Neural crest cell (in vitro differentiated cells): ENCODE results near the gene MEIG1. TPM values are rescaled to one million over a fixed set of nuclear protein-coding genes. Genes with fewer than 3 reads are reported as not detected.
A peak's percentile ranks its signal among the peaks of the same experiment; 100 is the strongest.
"Not testable (repeated sequence)": the region's sequence is repeated elsewhere in the genome, so short reads cannot be mapped to it uniquely, and the experiment has no call there.

Experiments used
- DNase-seq: peaks from one replicate; pipeline ENCODE4 v3.0.0; 2021; ENCODE audit warnings: low read depth, mixed read lengths, low spot score
- H3K27ac Mint-ChIP-seq: one replicate; pipeline ENCODE4 v1.8.0; 2021; ENCODE audit warnings: mild to moderate bottlenecking, mixed read lengths; ENCODE audit not compliant: unreplicated experiment
- H3K27me3 Mint-ChIP-seq: 2 replicates; pipeline ENCODE4 v1.8.0; 2021; ENCODE audit warnings: low read depth, mild to moderate bottlenecking, mixed read lengths
- H3K36me3 Mint-ChIP-seq: 2 replicates; pipeline ENCODE4 v1.8.0; 2021; ENCODE audit warnings: low read depth, mild to moderate bottlenecking, mixed read lengths
- H3K4me1 Mint-ChIP-seq: 2 replicates; pipeline ENCODE4 v1.8.0; 2021; ENCODE audit warnings: mixed read lengths
- H3K4me3 Mint-ChIP-seq: one replicate; pipeline ENCODE4 v1.8.0; 2021; ENCODE audit warnings: mild to moderate bottlenecking, mixed read lengths
- H3K9me3 Mint-ChIP-seq: 2 replicates; pipeline ENCODE4 v1.8.0; 2021; ENCODE audit warnings: mixed read lengths
- total RNA-seq: library from RNA; stranded (reverse); gene quantifications from 2 replicates; pipeline ENCODE4 v1.2.1, GENCODE V29; 2021
- TF ChIP-seq, protein P1 (sequence below): fragments of 200-600 bp; sonication (generic); conservative IDR thresholded peaks from 2 replicates; pipeline ENCODE4 v1.5.0; 2021; ENCODE audit warnings: antibody characterized with exemption, mild to moderate bottlenecking

MEIG1 gene
- total RNA-seq, 1 donor from 2014 or later, result 1.6 TPM

DNA sequence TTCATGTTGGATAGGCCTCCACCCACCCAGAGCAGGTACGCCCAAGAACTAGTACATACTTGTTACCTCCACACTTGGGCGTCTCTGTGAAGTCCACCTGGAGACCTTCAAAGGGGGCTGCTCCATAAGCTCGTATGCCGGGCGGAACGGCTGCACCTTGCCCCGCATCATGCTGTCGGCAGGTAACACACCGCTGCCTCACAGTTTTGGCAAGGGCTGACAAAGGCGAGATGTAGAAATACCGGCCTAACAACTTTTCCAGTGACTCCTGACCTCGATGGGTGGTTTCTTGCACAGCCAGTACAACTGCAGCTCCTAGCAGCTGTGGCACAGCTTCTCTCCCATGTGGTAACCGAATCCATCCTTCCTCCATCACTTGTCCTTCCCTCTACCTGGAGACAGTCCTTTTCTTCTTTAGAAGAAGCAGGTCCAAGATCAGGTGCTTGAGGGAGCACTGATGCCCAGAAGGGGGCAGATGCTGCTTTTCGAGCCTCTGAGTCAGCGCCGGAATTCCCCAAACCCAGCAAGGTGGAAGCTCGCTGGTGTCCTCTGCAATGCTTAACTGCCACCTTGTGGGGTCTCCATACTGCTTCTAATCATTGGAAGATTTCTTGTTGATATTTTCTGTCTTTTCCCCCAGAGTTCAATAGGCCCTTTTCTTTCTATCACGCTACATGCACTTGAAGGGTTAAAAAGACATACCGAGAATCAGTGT is 32.0 kb downstream of the MEIG1 start:
- H3K4me1 Mint-ChIP-seq, result peaks cover 23% of the 10 kb centered on the region
- not testable (repeated sequence) for H3K4me3 Mint-ChIP-seq, H3K27ac Mint-ChIP-seq, H3K9me3 Mint-ChIP-seq, DNase-seq, H3K27me3 Mint-ChIP-seq, H3K36me3 Mint-ChIP-seq
- TF ChIP-seq, protein P1, sequence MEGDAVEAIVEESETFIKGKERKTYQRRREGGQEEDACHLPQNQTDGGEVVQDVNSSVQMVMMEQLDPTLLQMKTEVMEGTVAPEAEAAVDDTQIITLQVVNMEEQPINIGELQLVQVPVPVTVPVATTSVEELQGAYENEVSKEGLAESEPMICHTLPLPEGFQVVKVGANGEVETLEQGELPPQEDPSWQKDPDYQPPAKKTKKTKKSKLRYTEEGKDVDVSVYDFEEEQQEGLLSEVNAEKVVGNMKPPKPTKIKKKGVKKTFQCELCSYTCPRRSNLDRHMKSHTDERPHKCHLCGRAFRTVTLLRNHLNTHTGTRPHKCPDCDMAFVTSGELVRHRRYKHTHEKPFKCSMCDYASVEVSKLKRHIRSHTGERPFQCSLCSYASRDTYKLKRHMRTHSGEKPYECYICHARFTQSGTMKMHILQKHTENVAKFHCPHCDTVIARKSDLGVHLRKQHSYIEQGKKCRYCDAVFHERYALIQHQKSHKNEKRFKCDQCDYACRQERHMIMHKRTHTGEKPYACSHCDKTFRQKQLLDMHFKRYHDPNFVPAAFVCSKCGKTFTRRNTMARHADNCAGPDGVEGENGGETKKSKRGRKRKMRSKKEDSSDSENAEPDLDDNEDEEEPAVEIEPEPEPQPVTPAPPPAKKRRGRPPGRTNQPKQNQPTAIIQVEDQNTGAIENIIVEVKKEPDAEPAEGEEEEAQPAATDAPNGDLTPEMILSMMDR, result peak; percentile 35

DNA sequence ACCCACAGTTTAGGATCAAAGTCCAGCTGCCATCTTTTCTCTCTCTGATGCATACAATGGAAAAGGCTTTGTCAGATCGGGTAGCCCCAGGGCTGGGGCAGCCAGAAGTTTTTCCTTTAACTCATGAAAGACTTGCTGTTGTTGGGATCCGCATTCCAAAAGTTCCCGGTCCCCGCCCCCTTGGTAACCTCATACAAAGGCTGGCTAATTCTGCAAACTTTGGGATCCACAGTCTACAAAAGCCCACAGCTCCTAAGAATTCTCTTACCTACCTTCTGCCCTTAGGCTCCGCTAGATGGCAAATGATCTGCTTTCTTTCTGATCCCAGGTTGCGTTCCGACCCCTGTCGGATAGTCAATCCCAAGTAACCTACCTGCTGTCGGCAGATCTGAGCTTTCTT is 33.1 kb downstream of the MEIG1 start:
- not testable (repeated sequence) for H3K27ac Mint-ChIP-seq, H3K27me3 Mint-ChIP-seq, H3K4me3 Mint-ChIP-seq, H3K9me3 Mint-ChIP-seq, DNase-seq, H3K36me3 Mint-ChIP-seq
- peaks cover 23% of the 10 kb centered on the region for H3K4me1 Mint-ChIP-seq

DNA sequence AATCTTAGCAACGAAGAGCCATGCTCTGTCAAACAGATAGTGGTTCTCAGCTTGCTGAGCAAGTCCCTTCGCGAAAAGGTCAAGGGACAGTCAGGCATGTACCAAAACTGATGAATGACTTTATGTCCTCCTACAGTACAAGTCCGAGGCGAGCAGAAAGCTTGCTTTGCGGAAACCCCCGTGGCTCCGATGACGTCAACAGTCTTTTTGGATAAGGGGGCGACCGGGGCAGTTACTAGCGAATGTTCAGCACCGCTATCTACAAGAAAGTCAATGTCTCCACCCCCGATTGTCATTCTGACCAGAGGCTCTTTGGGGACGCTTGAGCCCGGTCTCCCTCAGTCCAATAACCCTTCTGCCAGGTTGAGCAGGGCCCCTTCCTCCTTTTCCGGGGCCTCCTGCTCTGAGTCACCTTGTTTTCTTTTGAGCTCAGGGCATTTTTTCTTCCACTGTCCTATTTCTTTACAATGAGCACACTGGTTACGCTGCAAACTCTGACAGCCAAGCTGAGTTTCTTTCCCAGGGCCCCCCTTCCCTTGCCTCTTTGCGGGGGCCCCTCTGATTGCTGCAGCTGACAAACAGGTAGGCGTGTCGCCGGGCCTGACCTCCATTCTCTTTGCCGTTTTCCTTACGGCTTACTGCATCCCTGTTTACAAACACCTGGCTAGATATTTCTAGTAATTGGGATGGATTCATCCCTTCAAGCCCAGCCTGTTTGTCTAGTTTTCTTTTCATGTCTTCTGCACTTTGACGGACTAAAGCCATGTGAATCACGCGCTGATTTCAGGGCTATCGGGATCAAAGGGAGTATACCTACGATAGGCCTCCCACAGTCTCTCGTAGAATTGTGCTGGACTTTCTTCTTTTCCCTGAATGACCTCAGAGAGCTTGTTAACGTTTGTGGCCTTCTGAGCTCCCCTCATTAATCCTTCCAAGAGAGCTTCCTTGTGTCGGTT is 34.6 kb downstream of the MEIG1 start:
- not testable (repeated sequence) for DNase-seq, H3K36me3 Mint-ChIP-seq, H3K27me3 Mint-ChIP-seq, H3K4me3 Mint-ChIP-seq, H3K27ac Mint-ChIP-seq, H3K9me3 Mint-ChIP-seq
- peaks cover 23% of the 10 kb centered on the region for H3K4me1 Mint-ChIP-seq

DNA sequence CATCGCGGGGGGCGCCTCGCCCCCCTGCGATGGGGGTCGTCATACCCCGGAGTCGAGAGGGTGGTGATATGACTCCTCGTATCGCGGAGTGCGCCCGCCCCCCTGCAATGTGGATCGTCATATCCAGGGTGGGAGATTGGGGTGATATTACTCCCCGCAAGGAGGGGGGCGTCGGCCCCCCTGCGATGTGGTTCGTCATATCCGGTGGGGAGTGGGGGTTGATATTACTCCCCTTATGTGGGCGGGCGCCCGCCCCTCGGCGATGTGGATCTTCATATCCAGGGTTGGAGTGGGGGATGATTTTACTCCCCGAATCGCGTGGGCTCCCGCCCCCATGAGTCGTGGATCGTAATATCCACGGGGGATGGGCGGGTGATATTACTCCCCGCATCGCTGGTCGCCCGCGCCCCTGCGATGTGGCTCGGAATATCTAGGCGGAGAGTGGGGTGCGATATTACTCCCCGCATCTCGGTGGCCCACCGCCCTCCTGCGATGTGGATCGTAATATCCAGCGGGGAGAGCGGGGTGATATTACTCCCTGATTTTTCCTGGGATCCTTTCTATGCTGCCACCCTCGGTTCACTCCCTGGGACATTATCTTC is 36.9 kb downstream of the MEIG1 start:
- TF ChIP-seq, protein P1, result no peak
- no peak for DNase-seq
- Mint-ChIP-seq H3K27ac (no peak overlapping the region), H3K4me1 (peaks cover 23% of the 10 kb centered on the region), H3K9me3 (peaks cover 10% of the 10 kb centered on the region), H3K36me3 (peaks cover 4% of the 10 kb centered on the region), H3K27me3 (no peaks in the 10 kb centered on the region), H3K4me3 (no peak overlapping the region)

DNA sequence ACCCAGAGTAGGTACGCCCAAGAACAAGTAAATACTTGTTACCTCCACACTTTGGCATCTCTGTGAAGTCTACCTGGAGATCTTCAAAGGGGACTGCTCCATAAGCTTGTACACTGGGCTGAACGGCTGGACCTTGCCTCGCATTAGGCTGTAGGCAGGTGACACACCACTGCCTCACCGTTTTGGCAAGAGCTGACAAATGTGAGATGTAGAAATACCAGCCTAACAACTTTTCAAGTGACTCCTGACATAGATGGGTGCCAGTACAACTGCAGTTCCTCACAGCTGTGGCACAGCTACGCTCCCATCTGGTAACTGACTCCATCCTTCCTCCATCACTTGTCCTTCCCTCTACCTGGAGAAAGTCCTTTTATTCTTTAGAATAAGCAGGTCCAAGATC is 54.3 kb downstream of the MEIG1 start:
- H3K27ac Mint-ChIP-seq, DNase-seq, H3K36me3 Mint-ChIP-seq, H3K4me3 Mint-ChIP-seq, H3K27me3 Mint-ChIP-seq, H3K9me3 Mint-ChIP-seq: not testable (repeated sequence)
- peaks cover 14% of the 10 kb centered on the region for H3K4me1 Mint-ChIP-seq

DNA sequence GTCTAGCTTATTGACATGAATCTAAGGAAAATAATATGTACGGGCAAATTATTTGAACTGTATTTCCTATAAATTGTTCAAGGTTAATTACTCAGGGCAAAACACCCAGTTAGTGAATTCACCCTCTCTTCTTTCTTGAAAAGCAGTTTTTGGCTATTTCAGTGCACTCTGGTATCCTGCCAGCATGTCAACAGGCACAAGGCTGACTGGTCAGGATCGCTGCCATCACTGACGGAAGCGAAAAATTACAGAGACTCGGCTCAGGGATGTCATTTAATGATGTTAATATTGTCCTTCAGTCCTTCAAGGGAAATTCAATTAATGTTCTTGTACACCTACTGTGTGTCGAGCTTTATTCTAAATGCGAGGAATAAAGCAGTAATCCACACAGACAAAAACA is 56.3 kb downstream of the MEIG1 start:
- no peaks in the 10 kb centered on the region for H3K36me3 Mint-ChIP-seq
- no peak overlapping the region for H3K4me3 Mint-ChIP-seq
- H3K27me3 Mint-ChIP-seq, result no peaks in the 10 kb centered on the region
- no peak for DNase-seq
- no peaks in the 10 kb centered on the region for H3K9me3 Mint-ChIP-seq
- H3K4me1 Mint-ChIP-seq, result peaks cover 18% of the 10 kb centered on the region
- H3K27ac Mint-ChIP-seq, result no peak overlapping the region
- TF ChIP-seq, protein P1, result no peak

DNA sequence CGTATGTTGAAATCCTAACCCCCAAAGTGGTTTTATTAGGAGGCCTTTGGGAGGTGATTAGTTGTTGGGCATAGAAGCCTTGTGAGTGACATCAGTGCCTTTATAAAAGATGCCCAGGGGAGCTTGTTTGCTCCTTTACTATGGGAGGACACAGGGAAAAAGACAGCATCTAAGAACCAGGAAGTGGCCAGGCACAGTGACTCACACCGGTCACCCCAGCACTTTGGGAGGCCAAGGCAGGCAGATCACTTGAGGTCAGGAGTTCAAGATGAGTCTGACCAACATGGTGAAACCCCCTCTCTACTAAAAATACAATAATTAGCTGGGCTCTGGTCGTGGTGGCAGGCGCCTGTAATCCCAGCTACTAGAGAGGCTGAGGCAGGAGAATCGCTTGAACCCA is 61.8 kb downstream of the MEIG1 start:
- not testable (repeated sequence) for H3K9me3 Mint-ChIP-seq, H3K27ac Mint-ChIP-seq, H3K4me3 Mint-ChIP-seq, H3K27me3 Mint-ChIP-seq, DNase-seq, H3K4me1 Mint-ChIP-seq, H3K36me3 Mint-ChIP-seq

Other genes with a start within 250 kb of the MEIG1 start
- 39.0 and 45.9 TPM in 2 replicates for gene FAM107B, start 184.5 kb upstream of the MEIG1 start, total RNA-seq
- gene CDNF, start 121.4 kb upstream of the MEIG1 start, total RNA-seq, result 1.1 and 1.5 TPM in 2 replicates
- 24.2 and 24.5 TPM in 2 replicates for gene HSPA14, start 121.1 kb upstream of the MEIG1 start, total RNA-seq
- gene MSANTD7, start 121.1 kb upstream of the MEIG1 start, total RNA-seq, result 24.7 and 27.5 TPM in 2 replicates
- 79.7 and 90.5 TPM in 2 replicates for gene SUV39H2, start 80.5 kb upstream of the MEIG1 start, total RNA-seq
- gene DCLRE1C, start 5.3 kb upstream of the MEIG1 start, total RNA-seq, result 10.9 and 12.9 TPM in 2 replicates
- not detected in 2 replicates for gene OLAH, start 84.6 kb downstream of the MEIG1 start, total RNA-seq
- gene ACBD7, start 129.4 kb downstream of the MEIG1 start, total RNA-seq, result 11.8 and 12.0 TPM in 2 replicates
- 15.0 and 15.9 TPM in 2 replicates for gene RPP38, start 138.0 kb downstream of the MEIG1 start, total RNA-seq
- 24.4 and 27.7 TPM in 2 replicates for gene NMT2, start 209.3 kb downstream of the MEIG1 start, total RNA-seq